ENCODE data around the gene PPM1G.

Gene PPM1G

DNA sequence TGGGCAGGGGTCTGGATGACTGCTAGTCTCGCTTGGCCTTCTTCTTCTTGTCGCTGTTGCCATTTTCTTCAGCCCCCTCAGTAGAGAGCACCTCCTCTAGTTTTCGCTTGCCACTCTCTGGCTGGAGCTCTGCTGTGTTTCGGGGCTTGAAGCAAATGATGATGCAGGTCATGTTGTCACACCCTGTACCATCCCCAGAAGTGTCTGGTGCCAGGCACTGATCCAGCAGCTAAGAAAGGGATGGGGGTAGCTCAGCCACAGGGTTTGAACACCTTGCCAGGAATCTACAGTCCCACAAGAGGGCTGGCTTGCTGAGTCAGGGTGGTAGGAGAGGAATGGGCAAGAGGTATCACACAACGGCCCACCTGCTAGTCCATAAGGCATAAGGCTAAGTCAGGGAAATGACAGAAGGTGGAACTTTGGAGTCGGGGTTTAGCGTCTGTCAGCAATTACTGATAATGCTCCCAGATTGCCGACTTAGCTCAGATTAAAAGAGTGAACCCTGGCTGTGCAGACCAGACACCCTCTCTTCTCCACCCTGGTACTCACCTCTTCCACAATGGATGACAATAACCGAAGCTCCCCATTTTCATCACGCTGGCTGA is 27.7 kb downstream of the PPM1G start:
- Histone ChIP-seq H3K4me1 (ENCODE audit: control insufficient read depth, insufficient read depth, low read length, poor library complexity, severe bottlenecking) (peaks cover 14% of the 10 kb centered on the region), H3K4me3 (ENCODE audit: insufficient read depth, low read depth, low read length, poor library complexity, severe bottlenecking) (no peak overlapping the region), H3K27me3 (replicated peaks; ENCODE audit: control insufficient read depth, insufficient read depth, low read length, poor library complexity, severe bottlenecking) (no peaks in the 10 kb centered on the region), H3K27ac (ENCODE audit: insufficient read depth, low read length, poor library complexity, severe bottlenecking) (peak overlapping the region; percentile 69), H3K9me3 (ENCODE audit: control insufficient read depth, low read length) (no peaks in the 10 kb centered on the region), H3K36me3 (ENCODE audit: control insufficient read depth, insufficient read depth, low read length) (peaks cover 48% of the 10 kb centered on the region)
- DNase-seq, result no peak

DNA sequence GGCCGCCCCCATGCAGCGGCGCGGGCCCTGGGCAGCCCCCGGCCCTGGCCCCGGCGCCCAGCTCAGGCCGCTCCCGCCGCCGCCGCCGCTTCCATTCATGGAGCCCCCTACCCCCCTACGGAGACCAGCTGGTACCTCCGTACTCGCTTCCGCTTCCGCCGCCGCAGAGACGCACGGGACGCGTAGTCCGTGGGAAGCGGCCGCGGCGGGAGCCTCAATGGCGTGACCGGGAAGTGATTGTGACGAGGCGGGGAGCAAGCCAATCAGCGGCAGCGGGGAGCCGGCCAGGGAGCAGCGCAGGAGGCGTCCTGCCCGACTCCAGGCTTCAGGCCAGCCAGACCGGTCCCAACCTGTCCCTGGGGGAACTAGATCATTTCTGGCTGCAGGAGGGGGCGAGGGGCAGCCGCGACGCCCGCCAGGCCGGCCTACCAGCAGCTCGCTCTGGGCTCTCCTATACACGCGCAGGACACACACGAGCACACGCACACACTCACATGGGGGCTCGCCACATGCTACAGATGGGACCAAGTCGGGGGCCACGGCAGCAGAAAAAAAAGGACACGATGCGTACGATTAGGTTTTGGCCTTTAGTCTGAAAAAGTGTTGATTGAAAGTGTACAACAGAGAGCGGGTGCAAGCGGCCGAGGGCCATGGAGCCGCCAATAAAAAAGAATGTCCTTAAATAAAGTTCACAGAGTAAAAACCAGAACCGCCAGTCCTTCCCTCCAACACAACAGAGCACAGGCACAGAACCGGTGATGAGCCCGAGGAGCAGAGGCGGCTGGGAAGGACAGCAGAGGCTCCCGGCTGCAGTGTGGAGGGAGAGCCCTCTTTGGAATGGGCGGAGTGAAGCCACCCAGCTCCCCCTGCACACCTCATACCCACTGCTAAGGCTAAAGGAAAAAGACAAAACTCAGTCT is 28.5 kb downstream of the PPM1G start, which contains the start of gene ZNF513:
TSS of gene ZNF513 (minus strand) at position 109 of the 920 bp plus-strand sequence. CDS start 208 bp downstream, outside the sequence.
- Histone ChIP-seq H3K9me3 (ENCODE audit: control insufficient read depth, low read length) (no peaks in the 10 kb centered on the region), H3K27me3 (replicated peaks; ENCODE audit: control insufficient read depth, insufficient read depth, low read length, poor library complexity, severe bottlenecking) (no peaks in the 10 kb centered on the region), H3K27ac (ENCODE audit: insufficient read depth, low read length, poor library complexity, severe bottlenecking) (peak within 1 kb of the TSS; percentile 69), H3K4me1 (ENCODE audit: control insufficient read depth, insufficient read depth, low read length, poor library complexity, severe bottlenecking) (peaks cover 14% of the 10 kb centered on the region), H3K36me3 (ENCODE audit: control insufficient read depth, insufficient read depth, low read length) (peaks cover 53% of the 10 kb centered on the region), H3K4me3 (ENCODE audit: insufficient read depth, low read depth, low read length, poor library complexity, severe bottlenecking) (peak within 1 kb of the TSS; percentile 68)
- DNase-seq, result peak; percentile 78 to 86 (median 80)

DNA sequence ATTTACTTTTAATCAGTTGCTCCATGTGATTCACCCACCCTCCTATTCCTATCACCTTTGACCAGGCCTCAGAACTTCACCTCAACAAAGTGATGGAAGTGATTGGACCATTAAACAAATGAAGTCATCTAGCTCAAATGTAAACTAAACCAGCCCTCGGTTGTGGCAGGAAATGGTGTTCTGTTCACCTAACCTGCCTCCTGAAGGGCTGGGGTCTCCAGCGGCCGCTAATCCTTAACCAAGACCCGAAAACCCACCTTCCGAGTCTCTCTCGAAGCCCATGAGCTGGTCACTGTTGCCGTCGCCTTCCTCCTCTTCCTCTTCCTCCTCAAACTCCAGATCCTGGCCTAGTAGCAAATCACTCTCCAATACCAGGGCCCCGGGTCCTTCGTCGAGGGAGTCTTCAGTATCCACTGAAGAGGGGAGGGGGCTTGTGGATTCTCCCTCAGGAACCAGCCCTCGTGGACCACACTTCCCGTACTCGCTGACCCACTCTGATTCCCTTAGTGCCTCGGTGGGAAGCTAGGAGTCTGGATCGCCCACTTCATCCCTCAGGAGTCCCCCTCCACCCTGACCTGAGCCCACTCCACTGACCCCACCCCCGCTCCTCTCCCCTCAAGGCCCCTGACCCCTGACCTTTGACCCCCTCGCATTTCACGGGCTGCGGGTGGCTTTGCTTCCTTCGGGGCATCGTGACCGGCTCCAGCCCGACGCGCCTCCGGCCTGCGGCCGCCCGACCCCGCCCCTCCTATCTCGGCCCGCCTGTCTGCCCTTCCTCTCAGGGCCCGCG is 29.4 kb downstream of the PPM1G start:
- Histone ChIP-seq H3K9me3 (ENCODE audit: control insufficient read depth, low read length) (no peaks in the 10 kb centered on the region), H3K27ac (ENCODE audit: insufficient read depth, low read length, poor library complexity, severe bottlenecking) (peak overlapping the region; percentile 69)

DNA sequence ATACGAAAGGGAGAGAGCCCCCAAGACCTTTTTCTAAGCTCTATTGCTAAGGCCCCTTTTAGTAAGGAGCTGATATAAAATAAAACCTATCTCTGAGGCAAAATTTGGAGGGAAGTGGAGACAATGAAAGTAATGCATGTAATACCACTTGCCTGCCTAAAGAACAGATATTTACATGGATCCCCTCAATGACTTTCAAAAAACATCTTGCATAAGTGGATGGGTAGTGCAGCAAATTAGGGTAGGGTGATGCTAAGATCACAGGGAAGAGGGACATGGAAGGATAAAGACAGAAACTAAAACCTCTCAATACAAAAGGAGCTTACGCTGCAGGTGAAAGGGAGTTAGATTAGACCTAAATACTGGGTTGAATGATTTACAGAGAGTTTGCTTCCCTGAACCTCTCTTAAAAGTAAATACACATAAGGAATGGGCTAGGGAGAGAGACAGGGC is 30.0 kb downstream of the PPM1G start:
- peaks cover 14% of the 10 kb centered on the region for H3K4me1 ChIP-seq (ENCODE audit: control insufficient read depth, insufficient read depth, low read length, poor library complexity, severe bottlenecking)
- H3K4me3 ChIP-seq (ENCODE audit: insufficient read depth, low read depth, low read length, poor library complexity, severe bottlenecking), result no peak overlapping the region
- H3K36me3 ChIP-seq (ENCODE audit: control insufficient read depth, insufficient read depth, low read length), result peaks cover 53% of the 10 kb centered on the region

More for the DNA sequence above, 29.4 kb downstream of the PPM1G start:
- H3K36me3 ChIP-seq (ENCODE audit: control insufficient read depth, insufficient read depth, low read length), result peaks cover 53% of the 10 kb centered on the region
- H3K4me3 ChIP-seq (ENCODE audit: insufficient read depth, low read depth, low read length, poor library complexity, severe bottlenecking), result peak overlapping the region; percentile 68
- H3K27me3 ChIP-seq (replicated peaks; ENCODE audit: control insufficient read depth, insufficient read depth, low read length, poor library complexity, severe bottlenecking), result no peaks in the 10 kb centered on the region
- H3K4me1 ChIP-seq (ENCODE audit: control insufficient read depth, insufficient read depth, low read length, poor library complexity, severe bottlenecking), result peaks cover 14% of the 10 kb centered on the region
- DNase-seq, result peak; percentile 37 to 50 (median 43)

DNA sequence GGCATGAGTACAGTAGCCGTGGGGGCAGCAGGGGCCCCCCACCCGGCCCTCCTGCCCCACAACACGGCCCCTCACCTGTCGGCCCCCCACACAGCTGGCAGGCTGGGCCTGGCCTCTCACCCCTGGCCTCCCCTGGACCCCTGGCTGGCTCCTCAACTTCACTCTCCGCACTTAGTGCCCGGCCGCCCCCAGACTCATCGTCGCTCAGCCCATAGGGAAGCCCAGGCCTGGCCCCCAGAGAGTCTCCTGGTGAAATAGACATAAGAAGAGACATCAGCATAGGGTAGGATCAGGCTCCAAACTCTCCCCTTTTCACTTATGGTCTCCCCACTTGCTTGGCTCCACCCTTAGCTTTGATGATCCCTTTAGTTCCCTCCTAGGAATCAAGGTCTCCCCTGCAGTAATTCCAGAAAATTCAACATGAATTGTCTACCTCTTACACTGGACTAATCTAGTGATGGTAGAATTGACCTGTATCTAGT is 30.5 kb downstream of the PPM1G start:
- Histone ChIP-seq H3K27ac (ENCODE audit: insufficient read depth, low read length, poor library complexity, severe bottlenecking) (peak overlapping the region; percentile 13), H3K27me3 (replicated peaks; ENCODE audit: control insufficient read depth, insufficient read depth, low read length, poor library complexity, severe bottlenecking) (no peaks in the 10 kb centered on the region), H3K4me3 (ENCODE audit: insufficient read depth, low read depth, low read length, poor library complexity, severe bottlenecking) (no peak overlapping the region), H3K4me1 (ENCODE audit: control insufficient read depth, insufficient read depth, low read length, poor library complexity, severe bottlenecking) (peaks cover 14% of the 10 kb centered on the region), H3K36me3 (ENCODE audit: control insufficient read depth, insufficient read depth, low read length) (peaks cover 52% of the 10 kb centered on the region), H3K9me3 (ENCODE audit: control insufficient read depth, low read length) (no peaks in the 10 kb centered on the region)
- no peak for DNase-seq

More for the DNA sequence above, 30.0 kb downstream of the PPM1G start:
- DNase-seq, result no peak
- peak overlapping the region; percentile 69 for H3K27ac ChIP-seq (ENCODE audit: insufficient read depth, low read length, poor library complexity, severe bottlenecking)
- H3K9me3 ChIP-seq (ENCODE audit: control insufficient read depth, low read length), result no peaks in the 10 kb centered on the region
- no peaks in the 10 kb centered on the region for H3K27me3 ChIP-seq (replicated peaks; ENCODE audit: control insufficient read depth, insufficient read depth, low read length, poor library complexity, severe bottlenecking)

DNA sequence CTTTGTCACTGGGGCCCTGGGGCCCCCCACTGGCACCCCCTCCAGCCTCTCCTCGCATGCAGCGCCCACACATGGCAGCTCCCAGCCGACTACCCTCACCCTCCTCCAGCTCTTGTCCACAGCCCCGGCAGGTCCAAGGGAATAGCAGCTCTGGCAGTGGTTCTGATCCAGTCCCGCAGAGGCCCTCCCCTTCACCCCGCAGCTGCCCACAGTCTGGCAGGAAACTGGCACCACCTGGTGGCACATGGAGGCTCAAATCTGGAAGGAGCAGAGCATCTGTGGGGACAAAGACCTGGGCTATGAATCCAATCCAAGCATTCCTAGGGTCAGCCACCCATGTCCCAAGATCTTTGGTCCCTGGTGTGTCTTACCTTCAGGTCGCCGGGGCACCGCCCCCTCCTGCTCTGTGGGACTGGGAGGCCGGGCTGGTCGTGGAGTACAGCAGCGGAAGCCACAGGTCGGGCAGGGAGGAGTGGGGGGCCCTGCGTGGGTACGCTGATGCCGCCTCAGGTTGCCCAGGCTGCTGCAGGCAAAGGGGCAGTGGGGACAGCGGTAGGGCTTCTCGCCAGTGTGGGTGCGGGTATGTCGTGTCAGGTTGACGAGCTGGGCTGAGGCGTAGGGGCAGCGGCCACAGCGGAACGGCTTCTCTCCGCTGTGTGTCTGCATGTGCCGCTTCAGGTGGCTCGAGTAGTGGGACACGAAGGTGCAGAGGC is 31.1 kb downstream of the PPM1G start:
- Histone ChIP-seq H3K36me3 (ENCODE audit: control insufficient read depth, insufficient read depth, low read length) (peaks cover 53% of the 10 kb centered on the region), H3K4me3 (ENCODE audit: insufficient read depth, low read depth, low read length, poor library complexity, severe bottlenecking) (no peak overlapping the region), H3K4me1 (ENCODE audit: control insufficient read depth, insufficient read depth, low read length, poor library complexity, severe bottlenecking) (peaks cover 14% of the 10 kb centered on the region), H3K9me3 (ENCODE audit: control insufficient read depth, low read length) (no peaks in the 10 kb centered on the region), H3K27ac (ENCODE audit: insufficient read depth, low read length, poor library complexity, severe bottlenecking) (no peak overlapping the region), H3K27me3 (replicated peaks; ENCODE audit: control insufficient read depth, insufficient read depth, low read length, poor library complexity, severe bottlenecking) (no peaks in the 10 kb centered on the region)
- DNase-seq, result no peak

DNA sequence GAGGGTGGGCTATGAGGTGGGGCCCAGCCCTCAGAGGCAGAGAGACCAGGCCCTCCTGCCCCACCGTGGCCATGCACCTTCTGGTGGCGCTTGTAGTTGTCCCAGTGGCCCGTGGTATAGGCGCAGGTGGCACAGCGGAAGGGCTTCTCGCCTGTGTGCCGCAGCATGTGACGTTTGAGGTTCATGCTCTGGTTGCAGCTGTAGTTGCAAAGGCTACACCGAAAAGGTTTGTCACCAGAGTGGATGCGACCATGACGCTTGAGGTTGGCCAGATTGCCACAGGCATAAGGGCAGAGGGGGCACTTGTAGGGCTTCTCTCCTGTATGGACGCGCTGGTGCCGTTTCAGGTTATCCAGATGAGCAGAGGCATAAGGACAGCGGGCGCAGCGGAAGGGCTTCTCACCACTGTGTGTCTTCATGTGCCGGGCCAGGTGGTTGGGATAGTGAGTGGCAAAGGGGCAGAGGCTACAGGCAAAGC is 31.7 kb downstream of the PPM1G start:
- peaks cover 14% of the 10 kb centered on the region for H3K4me1 ChIP-seq (ENCODE audit: control insufficient read depth, insufficient read depth, low read length, poor library complexity, severe bottlenecking)
- H3K4me3 ChIP-seq (ENCODE audit: insufficient read depth, low read depth, low read length, poor library complexity, severe bottlenecking), result no peak overlapping the region
- no peaks in the 10 kb centered on the region for H3K27me3 ChIP-seq (replicated peaks; ENCODE audit: control insufficient read depth, insufficient read depth, low read length, poor library complexity, severe bottlenecking)
- DNase-seq, result no peak
- H3K27ac ChIP-seq (ENCODE audit: insufficient read depth, low read length, poor library complexity, severe bottlenecking), result no peak overlapping the region
- no peaks in the 10 kb centered on the region for H3K9me3 ChIP-seq (ENCODE audit: control insufficient read depth, low read length)
- H3K36me3 ChIP-seq (ENCODE audit: control insufficient read depth, insufficient read depth, low read length), result peaks cover 53% of the 10 kb centered on the region

DNA sequence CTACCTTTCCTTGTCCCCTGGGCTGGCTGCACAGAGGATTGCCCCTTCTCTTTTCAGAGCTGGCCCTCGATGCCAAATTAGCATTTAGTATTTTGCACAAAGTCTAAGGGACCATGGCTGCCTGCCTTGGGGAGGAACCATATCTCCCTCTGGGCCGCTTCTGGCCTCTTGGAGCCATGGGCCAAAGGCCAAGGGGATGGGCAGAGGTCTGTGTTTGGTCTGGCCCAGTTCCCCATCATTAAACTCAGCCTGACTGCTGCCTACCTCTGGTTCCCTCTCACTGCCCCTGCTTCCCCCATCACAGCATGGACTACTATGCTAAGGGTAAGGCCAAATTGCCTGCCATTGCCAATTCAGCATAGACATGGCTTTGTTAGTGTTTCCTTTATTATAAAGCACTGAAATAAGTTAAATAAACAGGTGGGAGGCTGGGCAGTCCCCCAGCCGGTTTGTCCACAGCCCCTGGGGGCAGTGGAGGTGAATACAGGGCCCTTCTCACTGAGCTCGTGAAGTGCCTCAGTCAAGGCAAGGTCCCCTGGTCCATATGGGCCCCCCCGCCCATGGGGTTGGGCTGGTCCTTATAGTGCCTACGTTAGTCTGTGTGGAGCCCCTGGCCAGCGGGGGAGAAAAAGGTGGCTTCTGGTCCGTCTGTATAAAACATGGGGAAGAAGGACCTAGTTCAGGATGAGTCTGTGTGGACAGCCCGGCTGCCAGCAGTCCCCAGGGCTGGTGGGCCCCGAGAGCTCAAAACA is 32.3 kb downstream of the PPM1G start:
- Histone ChIP-seq H3K27ac (ENCODE audit: insufficient read depth, low read length, poor library complexity, severe bottlenecking) (no peak overlapping the region), H3K4me3 (ENCODE audit: insufficient read depth, low read depth, low read length, poor library complexity, severe bottlenecking) (no peak overlapping the region), H3K27me3 (replicated peaks; ENCODE audit: control insufficient read depth, insufficient read depth, low read length, poor library complexity, severe bottlenecking) (no peaks in the 10 kb centered on the region), H3K36me3 (ENCODE audit: control insufficient read depth, insufficient read depth, low read length) (peaks cover 54% of the 10 kb centered on the region), H3K9me3 (ENCODE audit: control insufficient read depth, low read length) (no peaks in the 10 kb centered on the region), H3K4me1 (ENCODE audit: control insufficient read depth, insufficient read depth, low read length, poor library complexity, severe bottlenecking) (peaks cover 17% of the 10 kb centered on the region)
- DNase-seq, result no peak

All from effector memory CD4-positive, alpha-beta T cell (primary cell).